HepG2 (cell line): ENCODE results near the gene PDPK1. TPM values are rescaled to one million over a fixed set of nuclear protein-coding genes. Genes with fewer than 3 reads are reported as not detected.
A peak's percentile ranks its signal among the peaks of the same experiment; 100 is the strongest.

Source experiments
- ATAC-seq: fragments of 200-7000 bp; cut with Tn5 transposase; 3 replicates; pipeline ENCODE4 v1.9.1; 2020; ENCODE audit warnings: mild to moderate bottlenecking, moderate library complexity
- BruUV-seq: library from RNA; stranded (reverse); fragments of 400-500 nt; replicated peaks from 2 replicates; lab custom pipeline; 2021; lab: Mats Ljungman, UMichigan
- CTCF ChIA-PET: fragments of 300-600 bp; formaldehyde crosslinking; extraction: SDS; loops from one replicate; lab custom pipeline; 2021; ENCODE audit warnings: low total read pairs, inconsistent platforms, low intra/inter-chr PET ratio; lab: Yijun Ruan, JAX
- POLR2A ChIA-PET: fragments of 350-600 bp; sonication (Branson Sonifier 250); formaldehyde crosslinking; loops from one replicate; lab custom pipeline; 2020; ENCODE audit warnings: antibody characterized with exemption, inconsistent platforms; lab: Yijun Ruan, JAX
- DNase-seq: peaks from one replicate; pipeline ENCODE4 v3.0.0-alpha.2; 2015; ENCODE audit warnings: low spot score
- FAIRE-seq: peaks from 3 replicates; lab custom pipeline; 2011; peaks lifted over from hg19 to GRCh38; lab: Jason Lieb, UNC
- H2AFZ ChIP-seq: one replicate; pipeline ENCODE4 v1.6.1; 2011; ENCODE audit warnings: low read length, inconsistent platforms
- H3K27ac ChIP-seq: fragments of 300-600 bp; 3 replicates; pipeline ENCODE4 v1.8.0; 2011; ENCODE audit warnings: mixed run types, mild to moderate bottlenecking, mixed read lengths, low read length, inconsistent platforms; ENCODE audit not compliant: insufficient read depth; ENCODE audit errors: extremely low read length
- H3K27me3 ChIP-seq, 2 experiments: fragments of 200-600 bp in 1 of 2; 2 replicates in 1 of 2; 3 replicates in 1 of 2; pipeline versions ENCODE4 v1.6.0 to v1.8.0; 2011; ENCODE audit warnings: low read length in 2 of 2, mild to moderate bottlenecking in 2 of 2, moderate library complexity in 2 of 2, inconsistent platforms in 1 of 2; ENCODE audit not compliant: insufficient read depth in 2 of 2, control insufficient read depth in 1 of 2
- H3K36me3 ChIP-seq, 2 experiments: fragments of 200-600 bp in 1 of 2; replicated peaks in 1 of 2; 2 replicates in 1 of 2; 3 replicates in 1 of 2; pipeline versions ENCODE4 v1.5.1 to v1.8.0; 2011; ENCODE audit warnings: low read length in 2 of 2, inconsistent platforms in 1 of 2; ENCODE audit not compliant: insufficient read depth in 2 of 2, control insufficient read depth in 1 of 2
- H3K4me1 ChIP-seq: 2 replicates; pipeline ENCODE4 v1.5.1; 2012; ENCODE audit warnings: low read length, inconsistent platforms; ENCODE audit not compliant: insufficient read depth
- H3K4me2 ChIP-seq: 2 replicates; pipeline ENCODE4 v1.6.0; 2011; ENCODE audit warnings: low read depth, low read length, inconsistent platforms
- H3K4me3 ChIP-seq, 3 experiments: fragments of 200-600 bp in 1 of 3; sonication (generic), shearing (Covaris generic) in 1 of 3; replicated peaks in 1 of 3; 2 replicates each; pipeline ENCODE4 v1.5.1; 2011 to 2016; ENCODE audit warnings: low read length in 3 of 3, inconsistent platforms in 2 of 3, low read depth in 2 of 3, mild to moderate bottlenecking in 2 of 3, control low read depth in 1 of 3, mixed read lengths in 1 of 3; ENCODE audit not compliant: insufficient read depth in 1 of 3
- H3K79me2 ChIP-seq: one replicate; pipeline ENCODE4 v1.6.1; 2011; ENCODE audit warnings: low read length, inconsistent platforms; ENCODE audit not compliant: insufficient read depth
- H3K9ac ChIP-seq: 2 replicates; pipeline ENCODE4 v1.6.0; 2011; ENCODE audit warnings: mild to moderate bottlenecking, low read depth, low read length, inconsistent platforms; ENCODE audit not compliant: insufficient read depth
- H3K9me3 ChIP-seq: 2 replicates; pipeline ENCODE4 v1.5.1; 2012; ENCODE audit warnings: mild to moderate bottlenecking, low read length
- H4K20me1 ChIP-seq: 2 replicates; pipeline ENCODE4 v1.6.0; 2011; ENCODE audit warnings: inconsistent platforms, mild to moderate bottlenecking, low read length, moderate library complexity; ENCODE audit not compliant: insufficient read depth
- ATF4 ChIP-seq, 2 experiments: fragments of 450-650 bp in 1 of 2; sonication (generic) in 1 of 2; formaldehyde crosslinking; IDR thresholded peaks; 2 replicates each; pipeline versions ENCODE4 v1.5.0 to v1.8.0; 2020 to 2022; ENCODE audit warnings: mild to moderate bottlenecking in 1 of 2, missing genetic modification reagents in 1 of 2
- ETV5 ChIP-seq: IDR thresholded peaks from 2 replicates; pipeline ENCODE4 v1.6.1; 2018; ENCODE audit warnings: missing biosample characterization, missing genetic modification reagents, inconsistent platforms, borderline replicate concordance
- FLYWCH1 ChIP-seq: sonication (generic); formaldehyde crosslinking; IDR thresholded peaks from 2 replicates; pipeline ENCODE4 v1.8.1; 2023; ENCODE audit warnings: mild to moderate bottlenecking, missing genetic modification reagents
- HHEX ChIP-seq: IDR thresholded peaks from 2 replicates; pipeline ENCODE4 v1.6.1; 2016; ENCODE audit warnings: control low read depth
- KDM6A ChIP-seq: IDR thresholded peaks from 2 replicates; pipeline ENCODE4 v1.6.1; 2016; ENCODE audit warnings: low read depth
- PBX3 ChIP-seq: sonication (generic); formaldehyde crosslinking; IDR thresholded peaks from 2 replicates; pipeline ENCODE4 v1.8.1; 2023; ENCODE audit warnings: missing genetic modification reagents, inconsistent platforms, borderline replicate concordance
- RAD51 ChIP-seq: fragments of 450-650 bp; IDR thresholded peaks from 2 replicates; pipeline ENCODE4 v1.6.1; 2016; ENCODE audit warnings: borderline replicate concordance
- RELA ChIP-seq: sonication (generic); formaldehyde crosslinking; IDR thresholded peaks from 2 replicates; pipeline ENCODE4 v1.4.0; 2020; ENCODE audit warnings: missing genetic modification reagents
- SP4 ChIP-seq: sonication (generic); formaldehyde crosslinking; IDR thresholded peaks from 2 replicates; pipeline ENCODE4 v1.8.1; 2023; ENCODE audit warnings: mild to moderate bottlenecking, missing genetic modification reagents
- SP5 ChIP-seq: IDR thresholded peaks from 2 replicates; pipeline ENCODE4 v1.6.1; 2016; ENCODE audit warnings: low read depth, borderline replicate concordance
- ZBTB7A ChIP-seq: sonication (generic); formaldehyde crosslinking; IDR thresholded peaks from 2 replicates; pipeline ENCODE4 v1.8.0; 2022; ENCODE audit warnings: mild to moderate bottlenecking, missing genetic modification reagents
- ZBTB8A ChIP-seq: sonication (generic); formaldehyde crosslinking; IDR thresholded peaks from 2 replicates; pipeline ENCODE4 v1.4.0; 2020; ENCODE audit warnings: mild to moderate bottlenecking, low read depth, missing genetic modification reagents, borderline replicate concordance
- ZC3H13 ChIP-seq: sonication (generic); formaldehyde crosslinking; IDR thresholded peaks from 2 replicates; pipeline ENCODE4 v1.8.1; 2023; ENCODE audit warnings: mild to moderate bottlenecking, missing genetic modification reagents, moderate library complexity
- ZMAT3 ChIP-seq: sonication (generic); formaldehyde crosslinking; conservative IDR thresholded peaks from 2 replicates; pipeline ENCODE4 v1.7.0; 2021; ENCODE audit warnings: missing genetic modification reagents
- ZNF281 ChIP-seq: sonication (generic); formaldehyde crosslinking; IDR thresholded peaks from 2 replicates; pipeline ENCODE4 v1.4.0; 2020; ENCODE audit warnings: missing genetic modification reagents, borderline replicate concordance
- ZNF382 ChIP-seq: sonication (generic); formaldehyde crosslinking; IDR thresholded peaks from 2 replicates; pipeline ENCODE4 v1.5.0; 2020; ENCODE audit warnings: missing genetic modification reagents, mild to moderate bottlenecking, borderline replicate concordance
- ZNF777 ChIP-seq: sonication (generic); formaldehyde crosslinking; IDR thresholded peaks from 2 replicates; pipeline ENCODE4 v1.4.0; 2020; ENCODE audit warnings: missing genetic modification reagents
- ZNF83 ChIP-seq: sonication (generic); formaldehyde crosslinking; IDR thresholded peaks from 2 replicates; pipeline ENCODE4 v1.4.0; 2020; ENCODE audit warnings: missing genetic modification reagents, mild to moderate bottlenecking, borderline replicate concordance
- ZZZ3 ChIP-seq: sonication (generic); formaldehyde crosslinking; IDR thresholded peaks from 2 replicates; pipeline ENCODE4 v1.4.0; 2020; ENCODE audit warnings: missing genetic modification reagents, mild to moderate bottlenecking, borderline replicate concordance
- WGBS: methylation state at CpG from one replicate; pipeline ENCODE4 v1.1.6; 2017; ENCODE audit warnings: low lambda C conversion rate; 5-methylcytosine and 5-hydroxymethylcytosine counted together
- in situ Hi-C: cut with HindIII; loops from 2 replicates; pipeline ENCODE4 v1.10.0; 2017; ENCODE audit warnings: low pct_unique_long_range_greater_than_20kb; ENCODE audit not compliant: extremely low pct_ligation_motif_present
- intact Hi-C: fragments of 100-400 bp; cut with micrococcal nuclease; formaldehyde crosslinking; loops from one replicate; pipeline ENCODE4 v1.10.0; 2022; ENCODE audit not compliant: unreplicated experiment
- polyA plus RNA-seq, 8 experiments: library from polyadenylated mRNA; depleted of rRNA in 3 of 8; stranded (reverse) in 7 of 8; unstranded in 1 of 8; fragments of >200 nt; fragmentation: Illumina TruSeq in 4 of 8; extraction: Trizol in 4 of 8; gene quantifications; 2 replicates each; pipeline versions ENCODE4 v1.2.1 to v1.2.3, GENCODE V29; 2011 to 2016; ENCODE audit warnings: low read depth in 4 of 8, missing spikeins in 1 of 8, mixed read lengths in 1 of 8; ENCODE audit not compliant: insufficient read depth in 1 of 8
- total RNA-seq, 5 experiments: library from RNA; depleted of rRNA; stranded (reverse); fragments of >200 nt; fragmentation: Illumina TruSeq; extraction: Trizol; gene quantifications; 2 replicates each; pipeline ENCODE4 v1.2.3, GENCODE V29; 2016; ENCODE audit warnings: low read depth in 1 of 5

The PDPK1 gene
- total and polyA plus RNA-seq, 2 of the 13 experiments (the other 11 are each of a cell fraction or from before 2014, with no cell fraction given) = 59.6 to 129 TPM

GRCh38 chr16:2500918-2501750 lies 36.7 kb upstream of the PDPK1 start:
- no peak overlapping the region; the same call in 1 of the 2 replicates for H3K9ac ChIP-seq
- peaks cover 22% of the 10 kb centered on the region for H3K4me1 ChIP-seq
- FAIRE-seq (peak; percentile 68), DNase-seq (peak; percentile 64), ATAC-seq (peak; percentile 91)
- H3K4me2 ChIP-seq = peak overlapping the region; percentile 50; the same call in 1 of the 2 replicates
- no peak overlapping the region for H3K27ac ChIP-seq
- CTCF ChIA-PET = interaction anchor here (0.8 to 2.2 kb wide), 5 partner anchors 26 to 160 kb away, joined by 3 to 28 read pairs (median 8); partner anchors contain the start of genes ABCA3, CCNF and TBC1D24
- H3K9me3 ChIP-seq = no peaks in the 10 kb centered on the region
- H3K27me3 ChIP-seq = no peaks in the 10 kb centered on the region
- no peaks in the 10 kb centered on the region for H4K20me1 ChIP-seq
- BruUV-seq = no TSS peak
- in situ Hi-C loops = loop anchor here (5.0 kb wide), 1 partner anchor 74 kb away; the partner anchor contains the start of gene CCNF
- 75% methylated on average over 2 of the region's 23 CpGs for WGBS
- no peak overlapping the region for H2AFZ ChIP-seq
- POLR2A ChIA-PET = interaction anchor here (0.7 to 1.4 kb wide), 7 partner anchors 12 to 536 kb away, joined by 3 to 7 read pairs (median 5); partner anchors contain the start of genes AMDHD2, ECI1, RPS2 and TBC1D24
- peak overlapping the region in 2 of 3 experiments; percentile 26 to 56; a peak in 2 of 6 replicates for H3K4me3 ChIP-seq
- intact Hi-C loops = loop anchor here (1.0 to 10.0 kb wide), 2 partner anchors 71 to 156 kb away; partner anchors contain the start of gene ABCA3
- peaks cover 14 to 26% of the 10 kb centered on the region in 2 experiments; a peak in 4 of 5 replicates for H3K36me3 ChIP-seq
- H3K79me2 ChIP-seq = no peaks in the 10 kb centered on the region
- TF ChIP-seq SP4 (CRISPR knock-in tag) (peak; percentile 28; the same call in 1 of the 2 replicates), HHEX (CRISPR knock-in tag) (no peak), ZNF382 (CRISPR knock-in tag) (no peak), ATF4 (CRISPR knock-in tag; IDR thresholded peaks at IDR 0.05) (no peak), ZMAT3 (no peak), FLYWCH1 (no peak), ZZZ3 (CRISPR knock-in tag) (no peak), ZNF83 (CRISPR knock-in tag) (no peak), KDM6A (CRISPR knock-in tag) (no peak), RELA (no peak), ETV5 (CRISPR knock-in tag) (no peak; the same call in 1 of the 2 replicates), ZBTB8A (CRISPR knock-in tag) (no peak), ZBTB7A (CRISPR knock-in tag) (peak; percentile 81; the same call in 1 of the 2 replicates), ZC3H13 (CRISPR knock-in tag) (no peak), ZNF281 (CRISPR knock-in tag) (no peak), RAD51 (no peak), ZNF777 (CRISPR knock-in tag) (no peak), PBX3 (CRISPR knock-in tag) (no peak), SP5 (no peak)
